Mesenchymal stem cell (in vitro differentiated cells and primary cell): ENCODE results near the gene ALPG.
"Not testable (repeated sequence)": the region's sequence is repeated elsewhere in the genome, so short reads cannot be mapped to it uniquely, and the experiment has no call there.

ENCODE experiments used
- DNase-seq: peaks from one replicate; pipeline ENCODE4 v3.0.0-alpha.2; 2013
- H2AFZ ChIP-seq: one replicate; pipeline ENCODE4 v1.6.1; 2013; ENCODE audit warnings: low read depth, mild to moderate bottlenecking, control low read depth, inconsistent platforms, low read length, moderate library complexity
- H2AK5ac ChIP-seq: 2 replicates; pipeline ENCODE4 v1.6.1; 2013; ENCODE audit warnings: low read length, moderate library complexity, mild to moderate bottlenecking, inconsistent platforms; ENCODE audit not compliant: severe bottlenecking
- H2BK120ac ChIP-seq: one replicate; pipeline ENCODE4 v1.6.1; 2013; ENCODE audit warnings: low read depth, mild to moderate bottlenecking, inconsistent platforms, low read length, moderate library complexity
- H2BK12ac ChIP-seq, 2 experiments: one replicate each; pipeline ENCODE4 v1.6.1; 2013; ENCODE audit warnings: inconsistent platforms in 2 of 2, low read length in 2 of 2, mild to moderate bottlenecking in 2 of 2, moderate library complexity in 2 of 2, control low read depth in 1 of 2
- H2BK15ac ChIP-seq: one replicate; pipeline ENCODE4 v1.6.1; 2013; ENCODE audit warnings: mild to moderate bottlenecking, low read depth, inconsistent platforms; ENCODE audit not compliant: poor library complexity, severe bottlenecking
- H2BK5ac ChIP-seq: 2 replicates; pipeline ENCODE4 v1.6.1; 2013; ENCODE audit warnings: low read depth, mild to moderate bottlenecking, low read length, control low read depth, inconsistent platforms; ENCODE audit not compliant: poor library complexity, severe bottlenecking
- H3K14ac ChIP-seq, 2 experiments: one replicate each; pipeline ENCODE4 v1.6.1; 2013; ENCODE audit warnings: inconsistent platforms in 2 of 2, low read length in 2 of 2, control low read depth in 1 of 2, mild to moderate bottlenecking in 1 of 2, moderate library complexity in 1 of 2
- H3K18ac ChIP-seq, 2 experiments: one replicate each; pipeline ENCODE4 v1.6.1; 2013; ENCODE audit warnings: inconsistent platforms in 2 of 2, low read length in 2 of 2, control low read depth in 1 of 2, low read depth in 1 of 2, mild to moderate bottlenecking in 1 of 2
- H3K23ac ChIP-seq, 2 experiments: one replicate each; pipeline ENCODE4 v1.6.1; 2013; ENCODE audit warnings: inconsistent platforms in 2 of 2, low read length in 2 of 2, mild to moderate bottlenecking in 2 of 2, moderate library complexity in 2 of 2, control low read depth in 1 of 2
- H3K27ac ChIP-seq: 2 replicates; pipeline ENCODE4 v1.5.1; 2013; ENCODE audit warnings: mild to moderate bottlenecking, moderate library complexity, low read length, control low read depth, inconsistent platforms; ENCODE audit not compliant: poor library complexity, severe bottlenecking
- H3K27me3 ChIP-seq, 2 experiments: 2 replicates each; pipeline versions ENCODE4 v1.6.1 to v1.7.0; 2013; ENCODE audit warnings: low read length in 2 of 2, mild to moderate bottlenecking in 2 of 2, moderate library complexity in 2 of 2, control low read depth in 1 of 2, inconsistent platforms in 1 of 2; ENCODE audit not compliant: control insufficient read depth in 1 of 2, insufficient read depth in 1 of 2
- H3K36me3 ChIP-seq, 2 experiments: 2 replicates each; pipeline versions ENCODE4 v1.6.1 to v1.7.0; 2013; ENCODE audit warnings: low read length in 2 of 2, control low read depth in 1 of 2, inconsistent platforms in 1 of 2, low read depth in 1 of 2, mild to moderate bottlenecking in 1 of 2; ENCODE audit not compliant: insufficient read depth in 2 of 2, control insufficient read depth in 1 of 2
- H3K4ac ChIP-seq, 2 experiments: one replicate each; pipeline ENCODE4 v1.6.1; 2013; ENCODE audit warnings: inconsistent platforms in 2 of 2, low read length in 2 of 2, mild to moderate bottlenecking in 2 of 2, moderate library complexity in 2 of 2, control low read depth in 1 of 2, low read depth in 1 of 2
- H3K4me1 ChIP-seq: 2 replicates; pipeline ENCODE4 v1.6.1; 2013; ENCODE audit warnings: low read depth, low read length, control low read depth; ENCODE audit not compliant: control insufficient read depth, insufficient read depth
- H3K4me2 ChIP-seq: 2 replicates; pipeline ENCODE4 v1.6.1; 2013; ENCODE audit warnings: low read length, mild to moderate bottlenecking, inconsistent platforms; ENCODE audit not compliant: poor library complexity, severe bottlenecking
- H3K4me3 ChIP-seq, 2 experiments: 2 replicates each; pipeline versions ENCODE4 v1.5.1 to v1.7.0; 2013; ENCODE audit warnings: low read length in 2 of 2, mild to moderate bottlenecking in 2 of 2, control low read depth in 1 of 2, low read depth in 1 of 2; ENCODE audit not compliant: insufficient read depth in 1 of 2
- H3K79me1 ChIP-seq: replicated peaks from 2 replicates; pipeline ENCODE4 v1.6.1; 2013; ENCODE audit warnings: mild to moderate bottlenecking, control low read depth, low read length, inconsistent platforms; ENCODE audit not compliant: poor library complexity, severe bottlenecking
- H3K9ac ChIP-seq: 2 replicates; pipeline ENCODE4 v1.7.0; 2013; ENCODE audit warnings: mild to moderate bottlenecking, low read length, moderate library complexity
- H3K9me3 ChIP-seq: 2 replicates; pipeline ENCODE4 v1.7.0; 2013; ENCODE audit warnings: mild to moderate bottlenecking, low read length; ENCODE audit not compliant: control insufficient read depth
- H4K8ac ChIP-seq: one replicate; pipeline ENCODE4 v1.6.1; 2013; ENCODE audit warnings: inconsistent platforms, mild to moderate bottlenecking, low read length, moderate library complexity
- H4K91ac ChIP-seq: one replicate; pipeline ENCODE4 v1.6.1; 2013; ENCODE audit warnings: mild to moderate bottlenecking, low read length, inconsistent platforms
- WGBS: methylation state at CpG from one replicate; pipeline ENCODE4 v1.1.7; 2013; ENCODE audit warnings: mixed read lengths; 5-methylcytosine and 5-hydroxymethylcytosine counted together

Gene ALPG

DNA sequence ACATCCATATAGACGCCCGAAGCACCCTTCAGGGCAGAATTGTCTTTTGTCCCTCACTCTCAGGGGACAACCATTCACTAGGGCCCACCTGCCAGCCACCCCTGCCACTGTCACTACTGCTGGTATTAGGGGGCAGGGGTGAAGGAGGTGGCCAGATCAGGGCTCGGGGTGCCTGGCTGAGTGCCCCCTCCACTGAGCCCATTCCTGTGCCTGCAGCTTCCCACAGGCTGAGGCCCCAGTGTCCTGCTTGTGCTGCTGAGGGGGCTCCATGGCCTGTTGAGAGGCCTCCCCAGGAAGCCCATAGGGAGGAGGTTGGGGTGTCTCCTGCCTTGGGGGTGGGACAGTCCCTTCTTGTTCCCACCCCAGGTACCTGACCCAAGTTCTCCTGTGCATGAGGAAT is 45.0 kb downstream of the ALPG start:
- not testable (repeated sequence) for H3K27ac ChIP-seq, H4K8ac ChIP-seq, H3K4ac ChIP-seq, H3K4me2 ChIP-seq, H2BK5ac ChIP-seq, H3K4me1 ChIP-seq, H2BK12ac ChIP-seq, H3K79me1 ChIP-seq, H2AK5ac ChIP-seq, H3K4me3 ChIP-seq, DNase-seq, H2AFZ ChIP-seq, H4K91ac ChIP-seq, H3K36me3 ChIP-seq, H3K18ac ChIP-seq, H3K9ac ChIP-seq, H2BK120ac ChIP-seq, H3K9me3 ChIP-seq, H2BK15ac ChIP-seq, H3K14ac ChIP-seq, H3K23ac ChIP-seq
- peaks cover 45 to 50% of the 10 kb centered on the region in 2 experiments for H3K27me3 ChIP-seq
- 60% methylated on average over 2 of the region's 3 CpGs for WGBS

DNA sequence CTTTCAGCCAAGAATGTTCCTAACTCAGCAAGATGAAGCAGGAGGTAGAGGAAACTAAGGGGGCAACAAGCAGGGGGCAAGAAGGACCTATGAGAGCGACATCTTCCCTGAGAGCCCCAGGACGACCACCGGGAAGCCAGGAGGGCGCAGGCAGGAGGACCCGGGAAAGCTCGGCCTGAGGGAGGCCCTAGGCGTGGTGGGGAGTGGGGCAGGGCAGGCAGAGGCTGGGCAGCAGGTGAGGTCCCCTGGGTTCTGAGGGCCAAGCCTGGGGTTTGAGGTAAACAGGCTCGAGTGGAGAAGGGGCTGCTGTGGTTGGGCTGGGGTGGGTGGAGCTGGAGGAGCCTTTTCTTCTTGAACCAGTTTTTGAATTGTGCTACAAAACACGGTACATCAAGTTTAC is 48.0 kb downstream of the ALPG start:
- H2AFZ ChIP-seq: no peak overlapping the region
- H3K9ac ChIP-seq: no peak overlapping the region
- H3K4me2 ChIP-seq: no peak overlapping the region
- H3K27me3 ChIP-seq: peaks cover 52 to 69% of the 10 kb centered on the region in 2 experiments
- H3K4me1 ChIP-seq: peaks cover 10% of the 10 kb centered on the region
- no peak overlapping the region for H2BK5ac ChIP-seq
- H3K14ac ChIP-seq: no peak overlapping the region
- H4K91ac ChIP-seq: no peak overlapping the region
- H3K36me3 ChIP-seq: no peaks in the 10 kb centered on the region
- no peaks in the 10 kb centered on the region for H3K79me1 ChIP-seq
- H2BK12ac ChIP-seq: no peak overlapping the region
- no peak for DNase-seq
- H2BK120ac ChIP-seq: no peak overlapping the region
- no peak overlapping the region for H3K4me3 ChIP-seq
- H4K8ac ChIP-seq: no peak overlapping the region
- no peak overlapping the region for H3K23ac ChIP-seq
- H3K27ac ChIP-seq: no peak overlapping the region
- no peaks in the 10 kb centered on the region for H3K9me3 ChIP-seq
- no peak overlapping the region for H2AK5ac ChIP-seq
- 84% methylated on average over 8 of the region's 9 CpGs for WGBS
- H2BK15ac ChIP-seq: no peak overlapping the region
- H3K18ac ChIP-seq: no peak overlapping the region
- no peak overlapping the region for H3K4ac ChIP-seq

DNA sequence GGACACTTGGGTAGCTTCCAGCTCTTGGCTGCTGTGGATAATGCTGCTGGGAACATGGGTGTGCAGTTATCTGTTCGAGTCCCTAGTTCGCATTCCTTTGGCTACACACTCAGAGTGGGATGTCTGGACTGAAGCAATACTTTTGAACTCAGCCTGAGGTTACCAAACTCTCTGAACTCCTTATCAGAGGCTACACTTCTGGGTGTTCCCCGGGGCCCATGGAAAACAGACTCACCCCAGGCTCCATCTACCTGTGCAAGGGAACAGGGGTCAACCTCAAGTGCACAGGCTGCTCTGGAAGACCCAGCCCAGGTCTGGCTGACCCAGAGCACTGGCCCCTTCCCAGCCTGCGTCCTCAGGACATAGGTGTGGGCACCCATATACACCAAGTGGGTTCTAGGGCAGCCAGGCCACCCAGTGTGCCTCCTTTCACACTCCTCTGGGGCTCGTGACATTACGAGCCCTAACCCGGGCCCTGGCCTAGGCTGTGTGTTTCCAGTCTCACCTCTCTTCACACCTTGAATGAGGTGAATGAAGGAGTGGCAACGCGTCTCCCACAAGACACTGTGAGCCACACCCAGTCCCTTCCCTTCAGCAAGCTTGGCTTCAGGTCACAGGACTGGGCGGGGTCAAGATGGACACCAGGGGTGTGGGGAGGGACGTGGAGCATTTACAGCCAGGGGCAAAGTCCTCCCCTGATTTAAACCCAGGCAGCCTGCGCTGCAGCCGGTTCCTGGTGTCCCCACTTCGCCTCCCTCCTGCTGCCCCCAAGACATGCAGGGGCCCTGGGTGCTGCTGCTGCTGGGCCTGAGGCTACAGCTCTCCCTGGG is 49.0 kb downstream of the ALPG start, which contains the start of gene ALPI:
Gene ALPI (plus strand): TSS at position 728 of the 830 bp plus-strand sequence. CDS start 47 bp downstream, at position 775.
- no peak within 1 kb of the TSS for H4K91ac ChIP-seq
- DNase-seq: no peak
- no peaks in the 10 kb centered on the region for H3K79me1 ChIP-seq
- H3K9me3 ChIP-seq: no peaks in the 10 kb centered on the region
- H3K36me3 ChIP-seq: no peaks in the 10 kb centered on the region
- H3K23ac ChIP-seq: no peak within 1 kb of the TSS
- H3K14ac ChIP-seq: no peak within 1 kb of the TSS
- H2BK15ac ChIP-seq: no peak within 1 kb of the TSS
- H2AFZ ChIP-seq: no peak within 1 kb of the TSS
- peaks cover 46 to 66% of the 10 kb centered on the region in 2 experiments for H3K27me3 ChIP-seq
- H2AK5ac ChIP-seq: no peak within 1 kb of the TSS
- WGBS: 79% methylated on average over 12 of the region's 14 CpGs
- H3K4me3 ChIP-seq: no peak within 1 kb of the TSS
- H2BK120ac ChIP-seq: no peak within 1 kb of the TSS
- no peak within 1 kb of the TSS for H2BK12ac ChIP-seq
- no peak within 1 kb of the TSS for H3K4ac ChIP-seq
- no peak within 1 kb of the TSS for H3K27ac ChIP-seq
- H2BK5ac ChIP-seq: no peak within 1 kb of the TSS
- peaks cover 10% of the 10 kb centered on the region for H3K4me1 ChIP-seq
- H3K18ac ChIP-seq: no peak within 1 kb of the TSS
- H4K8ac ChIP-seq: no peak within 1 kb of the TSS
- H3K9ac ChIP-seq: no peak within 1 kb of the TSS
- no peak within 1 kb of the TSS for H3K4me2 ChIP-seq

DNA sequence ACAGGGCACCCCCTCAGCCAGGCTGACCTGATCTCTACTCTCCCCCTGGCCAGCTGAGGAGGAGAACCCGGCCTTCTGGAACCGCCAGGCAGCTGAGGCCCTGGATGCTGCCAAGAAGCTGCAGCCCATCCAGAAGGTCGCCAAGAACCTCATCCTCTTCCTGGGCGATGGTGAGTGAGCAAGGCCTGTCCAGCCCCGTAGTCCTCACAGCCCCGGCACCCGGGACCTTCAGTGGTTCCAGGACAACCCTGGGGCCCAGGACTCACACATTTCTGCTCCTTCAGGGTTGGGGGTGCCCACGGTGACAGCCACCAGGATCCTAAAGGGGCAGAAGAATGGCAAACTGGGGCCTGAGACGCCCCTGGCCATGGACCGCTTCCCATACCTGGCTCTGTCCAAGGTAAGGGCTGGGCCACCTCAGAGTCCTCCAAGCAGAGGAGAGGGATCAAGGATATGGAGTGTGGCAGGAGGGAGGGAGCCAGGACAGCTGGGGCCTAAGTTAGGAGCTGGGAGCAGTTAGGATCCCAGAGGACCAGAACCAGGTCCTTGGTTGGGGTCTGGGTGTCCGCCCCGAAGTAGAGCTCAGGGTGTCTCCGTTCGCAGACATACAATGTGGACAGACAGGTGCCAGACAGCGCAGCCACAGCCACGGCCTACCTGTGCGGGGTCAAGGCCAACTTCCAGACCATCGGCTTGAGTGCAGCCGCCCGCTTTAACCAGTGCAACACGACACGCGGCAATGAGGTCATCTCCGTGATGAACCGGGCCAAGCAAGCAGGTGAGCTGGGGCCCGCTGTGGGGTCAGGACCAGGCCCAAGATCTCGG is 49.9 kb downstream of the ALPG start:
- peaks cover 11% of the 10 kb centered on the region for H3K4me1 ChIP-seq
- H2BK12ac ChIP-seq: no peak overlapping the region
- no peak overlapping the region for H3K23ac ChIP-seq
- H4K91ac ChIP-seq: no peak overlapping the region
- no peaks in the 10 kb centered on the region for H3K79me1 ChIP-seq
- H2BK15ac ChIP-seq: no peak overlapping the region
- H3K27me3 ChIP-seq: peaks cover 45 to 70% of the 10 kb centered on the region in 2 experiments
- WGBS: 86% methylated on average over 27 of the region's 27 CpGs
- no peak overlapping the region for H2AFZ ChIP-seq
- H3K27ac ChIP-seq: no peak overlapping the region
- no peak overlapping the region for H2BK5ac ChIP-seq
- DNase-seq: no peak
- no peak overlapping the region for H3K4me3 ChIP-seq
- H3K9ac ChIP-seq: no peak overlapping the region
- no peak overlapping the region for H3K14ac ChIP-seq
- H2BK120ac ChIP-seq: no peak overlapping the region
- no peak overlapping the region for H3K4ac ChIP-seq
- H3K18ac ChIP-seq: no peak overlapping the region
- no peak overlapping the region for H3K4me2 ChIP-seq
- H3K36me3 ChIP-seq: no peaks in the 10 kb centered on the region
- H3K9me3 ChIP-seq: no peaks in the 10 kb centered on the region
- H2AK5ac ChIP-seq: no peak overlapping the region
- H4K8ac ChIP-seq: no peak overlapping the region
